Stomach (tissue), 4 donors: Measurements from ENCODE around the gene SUSD4.

Experiments
- POLR2A ChIP-seq, 4 donors: fragments of 450-650 bp; IDR thresholded peaks; one replicate each; pipeline ENCODE4 v1.6.1; 2016; ENCODE audit warnings: antibody characterized with exemption in 4 of 4, control low read depth in 2 of 4, mild to moderate bottlenecking in 1 of 4, moderate library complexity in 1 of 4
- TF ChIP-seq, protein P1 (sequence below), 7 experiments: fragments of 450-650 bp in 4 of 7; fragments of 200-600 bp in 3 of 7; sonication (generic) in 3 of 7; IDR thresholded peaks; one replicate each; pipeline ENCODE4 v1.5.1; 2016 to 2019; ENCODE audit warnings: antibody characterized with exemption in 7 of 7, control low read depth in 2 of 7, mild to moderate bottlenecking in 1 of 7

DNA sequence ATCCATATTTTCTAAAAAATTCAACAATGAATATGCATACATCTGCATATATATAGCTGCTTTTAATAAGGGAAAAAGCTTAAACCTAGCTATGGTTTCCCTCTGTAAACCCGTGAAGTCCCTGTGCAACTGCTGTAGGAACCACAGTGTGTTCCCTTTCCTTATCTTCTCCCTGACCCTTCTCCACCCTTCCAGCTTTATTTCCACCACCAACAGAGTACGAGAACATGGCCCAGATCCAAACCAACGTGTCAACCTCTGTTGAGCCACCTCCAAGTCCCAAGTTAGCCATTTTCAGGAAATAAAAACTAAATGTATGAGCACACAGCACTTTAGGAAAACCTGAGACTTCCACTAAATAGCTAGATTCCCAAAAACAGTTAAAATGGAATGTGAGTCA, 20.3 kb downstream of the SUSD4 start:
- TF ChIP-seq, protein P1, sequence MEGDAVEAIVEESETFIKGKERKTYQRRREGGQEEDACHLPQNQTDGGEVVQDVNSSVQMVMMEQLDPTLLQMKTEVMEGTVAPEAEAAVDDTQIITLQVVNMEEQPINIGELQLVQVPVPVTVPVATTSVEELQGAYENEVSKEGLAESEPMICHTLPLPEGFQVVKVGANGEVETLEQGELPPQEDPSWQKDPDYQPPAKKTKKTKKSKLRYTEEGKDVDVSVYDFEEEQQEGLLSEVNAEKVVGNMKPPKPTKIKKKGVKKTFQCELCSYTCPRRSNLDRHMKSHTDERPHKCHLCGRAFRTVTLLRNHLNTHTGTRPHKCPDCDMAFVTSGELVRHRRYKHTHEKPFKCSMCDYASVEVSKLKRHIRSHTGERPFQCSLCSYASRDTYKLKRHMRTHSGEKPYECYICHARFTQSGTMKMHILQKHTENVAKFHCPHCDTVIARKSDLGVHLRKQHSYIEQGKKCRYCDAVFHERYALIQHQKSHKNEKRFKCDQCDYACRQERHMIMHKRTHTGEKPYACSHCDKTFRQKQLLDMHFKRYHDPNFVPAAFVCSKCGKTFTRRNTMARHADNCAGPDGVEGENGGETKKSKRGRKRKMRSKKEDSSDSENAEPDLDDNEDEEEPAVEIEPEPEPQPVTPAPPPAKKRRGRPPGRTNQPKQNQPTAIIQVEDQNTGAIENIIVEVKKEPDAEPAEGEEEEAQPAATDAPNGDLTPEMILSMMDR (IDR thresholded peaks at IDR 0.05): no peak
- TF ChIP-seq POLR2A (IDR thresholded peaks at IDR 0.05): no peak
